NCI-H1436 treated with DMSO at 0.1 percent for 48 hours (cell line): ENCODE measurements around the gene TGFB1.

ENCODE experiments used
- DNase-seq: peaks from one replicate; lab custom pipeline; 2025; lab: John Stamatoyannopoulos, UW

The TGFB1 gene

DNA sequence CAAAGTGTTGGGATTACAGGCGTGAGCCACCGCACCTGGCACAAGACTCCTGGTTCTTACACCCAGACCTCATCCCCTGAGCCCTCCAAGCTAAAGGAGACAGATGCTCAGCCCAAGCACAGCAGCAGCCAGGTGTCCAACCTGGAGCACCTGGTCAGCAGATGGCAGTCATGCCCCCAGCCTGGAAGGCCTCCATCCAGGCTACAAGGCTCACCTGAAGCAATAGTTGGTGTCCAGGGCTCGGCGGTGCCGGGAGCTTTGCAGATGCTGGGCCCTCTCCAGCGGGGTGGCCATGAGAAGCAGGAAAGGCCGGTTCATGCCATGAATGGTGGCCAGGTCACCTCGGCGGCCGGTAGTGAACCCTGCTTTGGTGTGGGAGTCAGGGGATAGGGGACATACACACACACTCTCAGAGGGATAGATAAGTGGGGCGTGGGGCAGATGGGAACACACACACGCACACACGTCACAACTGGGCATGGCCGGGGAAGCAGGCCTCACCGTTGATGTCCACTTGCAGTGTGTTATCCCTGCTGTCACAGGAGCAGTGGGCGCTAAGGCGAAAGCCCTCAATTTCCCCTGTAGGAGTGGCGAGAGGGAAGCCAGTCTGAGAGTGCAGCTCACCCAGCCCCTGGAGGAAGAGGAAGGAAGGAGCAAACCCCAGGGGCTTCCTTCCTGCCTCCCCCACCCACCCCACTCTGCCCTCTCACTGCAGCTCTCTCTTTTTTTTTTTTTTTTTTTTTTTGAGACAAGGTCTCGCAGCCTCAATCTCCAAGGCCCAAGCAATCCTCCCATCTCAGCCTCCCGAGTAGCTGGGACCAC is 11.8 kb downstream of the TGFB1 start:
- no peak for DNase-seq

DNA sequence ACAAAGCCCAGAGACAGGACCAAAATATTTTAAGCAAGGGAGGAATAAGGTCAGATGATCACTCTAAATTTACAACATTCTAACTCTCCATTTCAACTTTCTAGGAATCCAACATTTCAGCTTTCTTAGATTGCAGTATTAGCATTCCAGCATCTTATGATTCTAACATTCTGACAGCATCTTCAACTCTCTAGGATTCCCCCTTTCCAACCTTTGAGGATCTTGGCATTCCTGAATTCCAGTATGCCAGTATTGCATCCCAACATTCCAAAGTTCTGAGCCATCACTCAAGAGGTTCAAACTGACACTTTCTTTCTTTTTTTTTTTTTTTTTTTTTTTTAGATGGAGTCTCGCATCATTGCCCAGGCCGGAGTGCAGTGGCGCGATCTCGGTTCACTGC is 13.8 kb downstream of the TGFB1 start:
- DNase-seq: no peak

DNA sequence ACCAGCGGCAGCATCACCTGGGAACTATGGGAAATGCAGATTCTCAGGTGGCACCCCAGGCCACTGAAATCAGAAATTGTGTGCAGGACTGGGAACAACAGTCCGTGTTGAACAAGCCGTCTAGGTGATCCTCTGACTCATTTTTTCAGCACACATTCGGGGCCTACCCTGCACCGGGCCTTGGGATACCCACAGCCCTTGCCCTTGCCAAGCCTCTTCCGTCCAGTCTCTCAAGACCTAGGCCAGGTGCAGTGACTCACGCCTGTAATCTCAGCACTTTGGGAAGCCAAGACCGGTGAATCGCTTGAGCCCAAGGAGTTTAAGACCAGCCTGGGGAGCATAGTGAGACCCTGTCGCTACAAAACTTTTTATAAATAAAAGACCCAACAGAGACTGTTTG is 18.3 kb downstream of the TGFB1 start:
- no peak for DNase-seq

DNA sequence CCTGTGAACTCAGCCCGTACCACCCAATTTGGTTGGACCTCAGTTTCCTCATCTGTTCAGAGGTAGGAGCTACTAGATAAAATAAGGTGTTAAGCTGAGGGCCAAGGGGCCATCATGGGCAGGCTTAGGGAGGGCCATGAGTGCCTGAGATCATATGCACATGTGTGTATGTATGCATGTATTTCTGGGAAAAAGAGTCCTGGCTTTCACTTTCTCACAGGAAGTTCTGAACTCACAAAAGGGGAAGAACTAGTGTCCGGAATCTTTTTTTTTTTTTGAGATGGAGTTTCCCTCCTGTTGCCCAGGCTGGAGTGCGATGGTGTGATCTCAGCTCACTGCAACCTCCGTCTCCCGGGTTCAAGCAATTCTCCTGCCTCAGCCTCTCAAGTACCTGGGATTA is 18.9 kb downstream of the TGFB1 start:
- no peak for DNase-seq

DNA sequence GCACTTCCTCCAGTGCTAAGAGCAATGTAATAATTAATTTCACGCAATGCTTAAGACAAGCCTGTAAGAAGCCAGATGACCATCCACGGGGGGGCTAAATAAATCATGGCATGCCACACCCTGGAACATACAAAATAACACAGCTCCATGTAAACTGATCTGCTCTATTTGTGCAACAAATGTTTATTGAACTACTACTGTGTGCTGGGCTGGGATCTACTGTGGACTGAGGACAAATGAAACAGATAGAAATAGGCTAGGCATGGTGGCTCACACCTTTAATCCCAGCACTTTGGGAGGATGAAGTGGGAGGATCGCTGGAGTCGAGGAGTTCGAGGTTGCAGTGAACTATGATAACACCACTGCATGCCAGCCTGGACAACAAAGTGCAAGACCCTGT is 21.3 kb downstream of the TGFB1 start:
- DNase-seq: no peak

DNA sequence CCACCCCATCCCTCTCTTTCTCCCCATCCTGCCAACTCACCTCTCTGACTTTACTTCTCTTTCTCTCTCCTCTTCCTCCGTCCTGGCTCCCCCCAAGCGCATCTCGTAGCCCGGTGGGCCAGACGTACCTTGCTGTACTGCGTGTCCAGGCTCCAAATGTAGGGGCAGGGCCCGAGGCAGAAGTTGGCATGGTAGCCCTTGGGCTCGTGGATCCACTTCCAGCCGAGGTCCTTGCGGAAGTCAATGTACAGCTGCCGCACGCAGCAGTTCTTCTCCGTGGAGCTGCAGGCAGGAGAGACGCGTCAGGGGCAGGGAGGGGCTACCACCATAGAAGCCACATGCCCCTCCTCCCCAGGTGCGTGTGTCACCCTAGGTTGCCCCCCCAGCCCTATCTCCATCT is 21.7 kb downstream of the TGFB1 start:
- no peak for DNase-seq

DNA sequence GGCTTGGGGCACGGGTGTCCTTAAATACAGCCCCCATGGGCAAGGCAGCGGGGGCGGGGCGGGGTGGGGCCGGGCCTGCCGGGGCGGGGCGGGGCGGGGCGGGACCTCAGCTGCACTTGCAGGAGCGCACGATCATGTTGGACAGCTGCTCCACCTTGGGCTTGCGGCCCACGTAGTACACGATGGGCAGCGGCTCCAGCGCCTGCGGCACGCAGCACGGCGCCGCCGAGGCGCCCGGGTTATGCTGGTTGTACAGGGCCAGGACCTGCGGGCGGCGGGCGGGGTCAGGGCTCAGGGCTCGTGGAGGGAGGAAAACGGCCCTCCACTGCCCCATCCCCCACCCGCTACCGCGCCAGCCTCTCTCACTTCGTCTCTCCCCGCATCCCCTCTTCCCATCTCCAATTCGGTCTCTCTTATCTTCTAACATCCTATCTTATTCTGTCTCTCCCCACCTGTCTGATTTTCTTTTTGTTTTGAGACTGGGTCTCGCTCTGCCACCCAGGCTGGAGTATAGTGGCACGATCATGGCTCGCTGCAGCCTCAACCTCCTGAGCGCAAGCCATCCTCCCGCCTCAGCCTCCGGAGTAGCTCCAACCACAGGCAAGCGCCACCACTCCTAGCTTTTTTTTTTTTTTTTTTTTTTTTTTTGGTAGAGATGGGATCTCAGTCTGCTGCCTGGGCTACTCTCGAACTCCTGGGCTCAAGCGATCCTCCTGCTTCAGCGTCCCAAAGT is 22.6 kb downstream of the TGFB1 start:
- no peak for DNase-seq

DNA sequence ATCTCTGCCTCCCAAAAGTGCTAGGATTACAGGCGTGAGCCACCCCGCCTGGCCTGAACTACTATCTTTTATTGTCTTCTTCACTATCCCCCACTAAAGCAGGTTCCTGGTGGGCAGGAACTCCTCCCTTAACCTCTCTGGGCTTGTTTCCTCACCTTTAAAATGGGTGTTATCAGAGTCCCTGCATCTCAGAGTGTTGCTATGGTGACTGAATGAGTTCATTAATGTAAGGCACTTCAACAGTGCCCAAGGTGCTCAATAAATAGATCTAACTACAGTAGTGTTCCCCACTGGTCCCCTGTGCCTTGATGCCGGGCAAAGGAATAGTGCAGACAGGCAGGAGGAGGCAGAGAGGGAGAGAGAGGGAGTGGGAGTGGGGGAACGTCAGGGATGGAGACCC is 23.2 kb downstream of the TGFB1 start:
- no peak for DNase-seq

DNA sequence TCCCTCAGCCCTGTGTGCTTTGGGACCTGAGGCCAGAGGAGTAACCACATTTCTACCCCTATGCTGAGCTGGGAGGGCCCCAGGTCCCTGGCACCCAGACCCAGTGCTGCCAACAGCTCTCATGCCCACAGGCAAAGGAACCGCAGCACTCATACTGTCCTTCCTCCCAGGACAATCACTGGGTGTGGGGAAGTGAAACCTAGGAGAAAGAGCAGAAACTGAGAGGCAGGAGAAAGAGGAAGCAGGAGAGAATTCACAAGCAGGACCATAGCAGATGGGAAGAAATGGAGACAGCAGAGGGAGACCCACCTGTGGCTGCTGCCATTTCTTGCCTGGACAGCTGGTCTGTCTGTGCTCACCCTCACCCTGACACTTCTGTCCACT is 24.9 kb downstream of the TGFB1 start:
- no peak for DNase-seq

DNA sequence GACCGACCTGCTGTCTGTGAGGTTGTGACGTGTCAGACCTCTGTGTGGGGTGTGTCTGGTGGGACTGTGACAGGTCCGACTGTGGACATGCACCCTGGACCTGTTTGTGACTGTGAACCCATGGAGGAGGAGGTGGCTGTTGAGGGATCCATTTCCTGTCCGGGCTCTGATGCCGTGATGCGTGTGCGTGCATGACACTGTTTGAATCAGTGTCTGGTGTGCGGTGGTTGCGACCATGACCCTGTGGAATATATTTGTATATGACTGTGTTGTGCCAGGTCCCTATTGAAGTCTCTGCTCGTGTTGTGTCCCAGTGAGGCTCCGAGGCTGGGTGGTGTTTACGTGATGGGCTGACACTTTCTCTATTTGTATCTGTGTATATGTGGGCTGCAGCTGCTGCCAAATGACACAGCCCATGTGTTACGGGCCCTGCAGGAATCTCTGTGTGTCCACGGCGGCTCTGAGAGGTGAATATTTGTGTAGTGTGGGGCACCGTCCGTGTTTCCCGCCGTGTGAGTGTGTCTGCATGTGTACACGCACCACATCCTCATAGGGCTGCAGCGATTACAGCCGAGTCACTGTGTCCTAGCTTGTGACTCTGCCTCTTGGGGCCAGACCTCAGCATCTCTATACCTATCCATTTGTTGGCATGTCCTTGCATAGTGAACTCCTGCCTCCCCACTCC is 25.4 kb downstream of the TGFB1 start:
- no peak for DNase-seq

DNA sequence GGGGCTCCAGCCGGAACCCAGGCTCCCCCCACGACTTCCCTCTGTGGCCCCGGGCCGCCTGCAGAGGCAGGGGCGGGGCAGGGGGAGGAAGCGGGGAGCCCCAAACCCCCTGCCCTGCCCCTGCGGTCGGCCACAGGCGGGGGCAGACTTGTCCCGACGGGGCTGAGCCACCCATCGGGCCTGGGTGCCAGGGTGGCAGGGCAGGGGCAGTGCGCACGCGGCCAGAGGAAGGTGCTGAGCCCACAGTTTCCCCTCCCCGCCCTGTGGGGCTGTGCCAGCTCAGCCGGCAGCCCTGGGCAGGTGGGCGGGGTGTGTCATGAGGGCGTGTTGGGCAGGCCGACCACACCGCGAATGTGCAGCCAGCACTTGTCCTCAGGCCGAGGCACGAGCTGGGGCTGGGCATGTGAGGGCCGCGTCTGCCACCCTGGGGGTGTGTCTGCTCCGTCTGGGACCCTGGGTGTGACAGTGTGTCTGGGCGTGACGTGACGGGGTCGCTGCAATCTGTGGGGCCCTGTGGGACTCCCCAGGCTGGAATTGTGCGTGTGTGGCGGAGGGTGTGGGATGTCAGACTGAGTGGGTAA is 26.1 kb downstream of the TGFB1 start:
- DNase-seq: no peak

DNA sequence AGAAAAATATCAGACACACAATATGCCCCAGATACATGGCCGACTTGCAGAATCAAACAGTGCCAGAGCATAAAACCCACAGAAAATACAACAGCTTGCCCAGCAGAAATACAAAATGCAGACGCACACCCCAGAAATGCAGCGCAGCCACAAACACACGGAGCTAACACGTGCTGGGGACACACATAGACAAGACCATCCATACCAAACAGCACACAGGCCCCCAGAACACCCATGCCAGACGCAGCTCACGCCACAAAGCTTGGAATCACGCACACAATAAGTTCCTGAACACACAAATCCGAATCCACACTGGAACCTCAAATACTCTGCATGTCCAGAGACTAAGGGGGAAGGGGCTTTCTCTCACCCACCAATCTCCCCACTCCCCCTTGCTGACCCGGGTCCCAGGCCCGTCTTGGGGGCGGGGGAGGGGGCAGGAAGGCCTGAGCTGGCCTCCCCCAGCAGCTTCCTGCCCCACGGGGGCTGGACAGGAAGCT is 26.6 kb downstream of the TGFB1 start:
- no peak for DNase-seq

DNA sequence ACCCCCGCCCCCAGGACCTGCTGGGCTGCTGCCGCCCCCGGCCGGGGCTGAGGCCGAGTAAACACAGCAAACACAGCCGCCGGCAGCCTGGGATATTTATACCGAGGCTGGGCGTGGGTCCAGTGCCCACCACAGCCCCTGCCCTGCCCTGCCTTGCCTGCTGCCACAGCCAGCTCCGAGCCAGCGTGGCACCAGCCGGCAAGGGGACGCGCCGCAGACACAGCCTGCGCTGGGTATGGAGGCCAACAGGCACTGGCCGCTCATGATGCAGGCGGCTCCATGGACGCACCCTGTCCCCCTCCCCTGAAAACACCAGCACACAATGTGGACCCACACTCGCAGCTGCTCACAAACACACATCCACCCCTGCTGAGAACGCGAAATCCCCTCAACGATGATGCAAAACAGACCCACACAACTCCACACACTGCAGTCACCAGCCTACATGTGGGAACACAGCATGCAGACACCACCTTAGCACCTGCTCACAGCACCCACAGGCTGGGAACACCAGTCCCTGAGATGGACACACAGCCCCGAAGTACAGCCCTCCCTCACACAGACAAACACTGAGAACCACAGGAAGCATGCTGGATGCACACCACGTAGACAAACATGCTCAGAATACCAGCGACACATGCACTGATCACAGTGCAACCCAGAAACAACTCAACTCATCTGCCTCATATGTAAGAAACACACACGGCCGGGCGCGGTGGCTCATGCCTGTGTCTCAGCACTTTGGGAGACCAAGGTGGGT is 27.6 kb downstream of the TGFB1 start:
- no peak for DNase-seq

DNA sequence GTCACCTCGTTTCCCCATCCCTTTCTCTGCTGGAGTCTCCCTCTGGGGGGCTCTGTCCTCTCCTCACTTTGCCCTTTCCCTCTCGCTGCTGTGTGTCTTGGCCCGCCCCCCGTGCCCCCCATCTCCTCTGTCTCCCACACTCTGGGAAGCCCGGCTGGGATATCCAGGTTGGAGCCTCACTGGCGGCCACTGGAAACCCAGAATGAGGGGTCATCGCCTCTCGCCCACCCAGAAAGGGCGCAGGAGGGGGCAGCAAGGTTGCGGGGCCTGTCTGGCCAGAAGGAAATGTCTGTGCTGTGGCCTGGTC is 28.1 kb downstream of the TGFB1 start:
- no peak for DNase-seq

DNA sequence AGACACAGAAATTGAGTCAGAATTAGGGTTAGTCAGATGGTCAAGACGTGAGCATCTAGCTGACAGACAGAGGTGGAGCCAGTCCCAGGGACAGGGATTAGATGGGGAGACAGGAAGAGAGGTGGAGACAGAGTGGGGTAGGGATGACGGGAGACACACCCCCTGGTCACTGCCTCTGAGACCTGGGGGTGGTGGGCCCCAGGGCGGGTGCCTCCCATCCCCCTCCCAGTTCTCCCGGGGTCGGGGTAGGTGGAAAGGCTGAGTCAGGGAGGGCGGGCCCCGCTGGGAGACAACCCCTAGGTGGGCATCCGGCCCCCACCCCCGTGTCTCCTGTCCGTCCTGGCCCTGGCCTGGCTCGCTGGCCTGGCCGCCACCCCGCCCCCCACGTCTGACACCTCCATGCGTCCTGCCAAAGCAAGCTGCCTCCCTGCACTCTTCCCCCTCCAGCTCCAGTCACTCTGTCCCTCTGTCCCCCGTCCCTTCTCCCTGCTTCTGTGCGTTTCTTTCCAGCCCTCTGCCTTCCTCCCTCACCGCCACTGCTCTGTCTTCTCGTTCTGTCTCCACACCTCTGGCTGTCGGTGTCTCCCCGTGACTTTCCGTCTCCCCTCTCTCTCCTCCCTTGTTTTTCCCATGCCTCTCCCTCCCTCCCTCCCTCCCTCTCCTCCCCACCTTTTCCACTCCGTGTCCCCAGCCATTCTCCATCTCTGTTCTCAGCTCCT is 28.6 kb downstream of the TGFB1 start:
- DNase-seq: no peak

DNA sequence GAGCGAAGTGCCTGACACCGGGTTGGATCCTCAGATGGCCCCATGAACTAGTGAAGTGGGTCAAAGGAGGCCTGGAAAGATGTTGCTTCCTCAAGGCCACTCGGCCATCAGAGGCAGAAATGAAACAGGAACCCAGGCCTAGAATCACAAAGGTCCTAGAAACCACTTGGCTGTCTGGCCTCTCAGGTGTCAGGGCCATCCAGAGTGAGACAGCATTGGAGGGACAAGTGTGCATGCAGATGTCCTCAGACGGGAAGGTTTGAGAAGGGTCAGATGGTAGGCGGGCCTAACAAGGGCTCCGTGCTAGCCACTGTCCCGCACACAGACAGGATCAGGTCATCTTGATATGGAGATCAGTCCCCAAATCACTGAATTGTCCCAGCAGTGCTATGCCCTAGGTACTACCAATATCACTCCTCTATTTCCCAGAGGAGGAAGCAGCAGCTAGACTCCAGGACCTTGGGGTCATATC is 29.5 kb downstream of the TGFB1 start:
- no peak for DNase-seq

DNA sequence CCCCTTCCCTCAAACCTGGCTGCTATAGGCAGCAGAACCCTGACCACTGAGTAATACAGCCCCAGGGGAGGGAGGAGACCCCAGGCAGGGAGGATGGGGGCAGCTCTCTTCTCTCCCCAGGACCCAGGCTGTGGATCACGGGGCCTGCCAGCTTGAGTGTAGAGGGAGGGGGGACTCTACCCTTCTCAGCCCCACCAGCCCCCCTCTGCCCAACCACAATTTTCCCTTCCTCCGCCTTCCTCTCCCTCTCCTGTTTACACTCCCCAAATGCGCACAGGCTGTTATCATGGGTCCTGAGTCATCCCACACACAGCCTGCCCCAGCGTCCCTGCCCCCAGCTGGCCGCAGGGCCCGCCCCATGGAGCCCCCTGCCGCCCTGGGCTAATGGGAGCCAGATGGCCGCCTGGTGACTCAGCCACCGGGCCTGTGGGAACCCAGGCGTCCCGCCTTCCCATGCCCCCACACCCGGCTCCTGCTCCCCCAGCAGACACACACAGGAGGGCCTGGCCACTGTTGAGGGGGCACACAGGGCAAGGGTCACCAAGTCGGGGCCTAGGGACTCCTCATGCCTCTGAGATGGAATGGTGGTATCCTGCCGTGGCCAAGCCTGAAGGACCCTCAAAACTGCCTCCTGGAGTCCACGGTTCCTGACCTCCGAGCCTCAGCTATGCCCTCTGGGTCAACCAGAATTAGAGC is 30.1 kb downstream of the TGFB1 start:
- no peak for DNase-seq

DNA sequence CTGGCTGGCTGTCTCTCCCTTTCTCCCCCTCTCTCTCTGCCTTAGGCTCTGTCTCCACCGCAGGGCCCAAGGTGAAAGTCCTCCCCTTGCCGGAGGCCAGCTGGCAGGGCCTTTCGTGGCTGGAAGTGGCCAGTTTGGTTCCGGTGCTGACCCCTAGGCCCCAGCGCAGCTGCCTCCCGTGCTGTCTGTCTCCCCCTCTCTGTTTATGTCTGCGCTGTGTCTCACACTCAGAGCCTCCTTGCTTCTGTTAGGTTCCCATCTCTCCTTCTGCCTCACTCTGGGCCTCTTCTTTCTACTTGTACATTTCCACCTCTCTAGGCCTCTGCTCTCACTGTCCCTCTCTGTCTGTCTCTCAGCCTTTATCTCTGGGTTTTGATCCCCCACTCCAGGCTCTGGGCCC is 30.7 kb downstream of the TGFB1 start:
- DNase-seq: no peak

DNA sequence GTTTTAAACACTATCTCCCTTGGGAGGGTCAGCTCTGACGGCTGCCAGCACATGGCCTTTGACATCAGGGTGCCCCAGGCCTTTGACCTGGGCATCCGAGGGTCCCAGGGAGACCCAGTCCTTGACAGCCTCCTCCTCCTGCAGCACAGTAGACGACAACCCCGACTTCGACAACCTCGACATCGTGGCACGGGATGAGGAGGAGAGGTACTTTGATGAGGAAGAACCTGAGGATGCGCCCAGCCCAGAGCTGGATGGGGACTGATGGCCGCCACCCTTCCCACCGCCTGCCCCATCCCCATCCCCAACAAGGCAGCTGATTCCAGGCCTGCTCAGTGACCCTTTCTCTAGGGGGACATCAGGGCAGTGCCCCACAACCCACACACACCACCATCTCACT is 31.3 kb downstream of the TGFB1 start:
- DNase-seq: no peak

DNA sequence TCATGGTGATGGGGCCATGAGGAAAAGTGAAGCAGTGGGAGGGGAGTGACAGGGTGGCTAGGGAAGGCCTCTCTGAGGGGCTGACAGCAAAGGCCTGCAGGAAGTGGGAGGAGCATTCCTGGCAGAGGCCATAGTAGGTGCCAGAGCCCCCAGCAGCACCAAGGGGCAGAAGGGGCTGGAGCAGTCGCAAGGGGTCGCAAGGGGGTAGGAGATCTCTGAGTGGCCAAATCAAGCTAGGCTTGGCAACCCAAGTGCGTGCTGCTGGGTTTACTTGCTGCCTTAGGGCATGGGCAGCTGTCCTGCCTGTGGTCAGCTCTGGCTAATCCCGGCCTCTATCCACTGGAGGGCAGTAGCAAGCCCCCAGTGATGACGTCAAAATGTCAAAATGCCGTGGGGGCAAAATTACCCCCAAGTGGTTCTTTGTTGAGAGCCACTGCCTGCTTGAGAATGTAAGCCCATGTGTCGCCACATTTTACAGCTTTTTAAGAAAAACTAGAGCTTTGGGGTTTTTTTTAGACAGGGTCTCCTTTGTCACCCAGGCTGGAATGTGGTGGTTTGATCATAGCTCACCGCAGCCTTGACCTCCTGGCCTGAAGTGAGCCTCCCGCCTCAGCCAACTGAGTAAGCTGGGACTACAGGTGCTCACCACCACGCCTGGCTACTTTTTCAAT is 32.0 kb downstream of the TGFB1 start:
- DNase-seq: no peak
